GM23338 (cell line): ENCODE results near the gene CLPSL2.

Experiments
- CREB1 ChIP-seq: fragments of 250-450 bp; sonication (Bioruptor Pico); IDR thresholded peaks from 2 replicates; pipeline ENCODE4 v1.5.0; 2020; ENCODE audit warnings: low read depth, mild to moderate bottlenecking, moderate library complexity
- CTCF ChIP-seq, 2 experiments: fragments of 200-600 bp in 1 of 2; sonication (generic) in 1 of 2; conservative IDR thresholded peaks; 2 replicates each; pipeline versions ENCODE4 v1.5.1 to v1.6.1; 2016 to 2017; ENCODE audit warnings: antibody characterized with exemption in 2 of 2, low read depth in 2 of 2, mild to moderate bottlenecking in 2 of 2, moderate library complexity in 1 of 2
- ETS1 ChIP-seq: IDR thresholded peaks from 2 replicates; pipeline ENCODE4 v1.6.1; 2016; ENCODE audit warnings: antibody characterized with exemption
- EZH2 ChIP-seq: fragments of 200-600 bp; sonication (generic); IDR thresholded peaks from one replicate; pipeline ENCODE4 v1.8.0; 2017; ENCODE audit warnings: antibody characterized with exemption, mild to moderate bottlenecking, low read depth; ENCODE audit not compliant: unreplicated experiment
- EZH2phosphoT487 ChIP-seq: fragments of 200-600 bp; sonication (generic); IDR thresholded peaks from one replicate; pipeline ENCODE4 v1.8.1; 2018; ENCODE audit warnings: antibody characterized with exemption; ENCODE audit not compliant: unreplicated experiment
- JUNB ChIP-seq: IDR thresholded peaks from one replicate; pipeline ENCODE4 v1.6.1; 2016; ENCODE audit warnings: antibody characterized with exemption; ENCODE audit not compliant: unreplicated experiment
- NANOG ChIP-seq: IDR thresholded peaks from 2 replicates; pipeline ENCODE4 v1.6.1; 2016; ENCODE audit warnings: antibody characterized with exemption, borderline replicate concordance
- POLR2AphosphoS5 ChIP-seq: IDR thresholded peaks from 2 replicates; pipeline ENCODE4 v1.6.1; 2016; ENCODE audit warnings: antibody characterized with exemption, low read depth
- REST ChIP-seq: IDR thresholded peaks from one replicate; pipeline ENCODE4 v1.6.1; 2018; ENCODE audit warnings: antibody characterized with exemption; ENCODE audit not compliant: unreplicated experiment
- STAT1 ChIP-seq: IDR thresholded peaks from one replicate; pipeline ENCODE4 v1.6.1; 2016; ENCODE audit warnings: antibody characterized with exemption; ENCODE audit not compliant: unreplicated experiment
- ZNF114 ChIP-seq: fragments of 250-450 bp; sonication (Bioruptor Pico); IDR thresholded peaks from 2 replicates; pipeline ENCODE4 v1.5.0; 2020; ENCODE audit warnings: mild to moderate bottlenecking, moderate library complexity
- ZNF331 ChIP-seq: fragments of 250-450 bp; sonication (Bioruptor Pico); IDR thresholded peaks from 2 replicates; pipeline ENCODE4 v1.5.0; 2020; ENCODE audit warnings: low read depth, mild to moderate bottlenecking, moderate library complexity
- ZNF462 ChIP-seq: fragments of 250-450 bp; sonication (Bioruptor Pico); IDR thresholded peaks from 2 replicates; pipeline ENCODE4 v1.5.0; 2020; ENCODE audit warnings: mild to moderate bottlenecking, moderate library complexity

- TF ChIP-seq EZH2 (no peak), CTCF (conservative IDR thresholded peaks at IDR 0.05; ENCODE audit: low read depth in 2 of 2) (no peak), CREB1 (CRISPR knock-in tag) (no peak), POLR2AphosphoS5 (no peak), REST (no peak), STAT1 (no peak), JUNB (no peak), EZH2phosphoT487 (no peak), ETS1 (no peak), ZNF114 (CRISPR knock-in tag) (no peak), NANOG (no peak), ZNF331 (CRISPR knock-in tag) (no peak), ZNF462 (CRISPR knock-in tag) (no peak)
Observed at GRCh38 chr6:35745509-35745908, 30.9 kb upstream of the CLPSL2 start.
